Hypothalamus (tissue), 51 donors: ENCODE measurements around the gene ANKIB1.
"Not testable (repeated sequence)": the region's sequence is repeated elsewhere in the genome, so short reads cannot be mapped to it uniquely, and the experiment has no call there.

Source experiments
- DNase-seq, 51 donors: peaks; one replicate each; lab custom pipeline; 2025; lab: John Stamatoyannopoulos, UW

The ANKIB1 gene

GRCh38 chr7:92436612-92437445 lies 191.1 kb downstream of the ANKIB1 start:
- DNase-seq: no peak

DNA sequence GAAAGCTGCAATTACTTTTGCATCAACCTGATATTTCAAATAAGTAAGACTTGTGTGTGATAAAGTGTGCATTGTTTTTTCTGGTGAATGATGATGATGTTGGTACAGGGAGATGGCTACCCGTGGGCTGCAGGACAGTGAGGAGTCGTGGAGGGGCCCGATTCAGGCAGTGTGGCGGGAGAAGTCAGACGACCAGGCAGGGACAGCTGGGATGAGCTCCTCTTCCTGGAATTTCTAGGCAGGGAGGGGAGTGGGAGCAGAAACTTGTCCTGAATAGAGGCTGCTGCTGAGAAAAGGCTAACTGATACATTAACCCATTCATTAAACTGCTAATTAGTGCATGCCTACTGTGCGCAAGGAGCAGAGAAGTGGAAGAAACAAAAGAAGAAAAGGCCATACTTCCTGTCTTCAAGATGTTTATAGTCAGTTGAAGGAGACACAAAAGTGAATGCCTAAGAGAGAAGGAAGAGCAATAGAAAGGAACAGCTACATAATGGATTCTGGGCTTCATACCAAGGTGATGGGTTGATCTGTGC lies 192.2 kb downstream of the ANKIB1 start:
- no peak for DNase-seq

- DNase-seq: not testable (repeated sequence)
Measured at GRCh38 chr7:92442720-92443119, 196.9 kb downstream of the ANKIB1 start.

- DNase-seq: peak in 2 of 51 donors; percentile 32 to 41
Measured at GRCh38 chr7:92446869-92447344, 201.1 kb downstream of the ANKIB1 start.

DNA sequence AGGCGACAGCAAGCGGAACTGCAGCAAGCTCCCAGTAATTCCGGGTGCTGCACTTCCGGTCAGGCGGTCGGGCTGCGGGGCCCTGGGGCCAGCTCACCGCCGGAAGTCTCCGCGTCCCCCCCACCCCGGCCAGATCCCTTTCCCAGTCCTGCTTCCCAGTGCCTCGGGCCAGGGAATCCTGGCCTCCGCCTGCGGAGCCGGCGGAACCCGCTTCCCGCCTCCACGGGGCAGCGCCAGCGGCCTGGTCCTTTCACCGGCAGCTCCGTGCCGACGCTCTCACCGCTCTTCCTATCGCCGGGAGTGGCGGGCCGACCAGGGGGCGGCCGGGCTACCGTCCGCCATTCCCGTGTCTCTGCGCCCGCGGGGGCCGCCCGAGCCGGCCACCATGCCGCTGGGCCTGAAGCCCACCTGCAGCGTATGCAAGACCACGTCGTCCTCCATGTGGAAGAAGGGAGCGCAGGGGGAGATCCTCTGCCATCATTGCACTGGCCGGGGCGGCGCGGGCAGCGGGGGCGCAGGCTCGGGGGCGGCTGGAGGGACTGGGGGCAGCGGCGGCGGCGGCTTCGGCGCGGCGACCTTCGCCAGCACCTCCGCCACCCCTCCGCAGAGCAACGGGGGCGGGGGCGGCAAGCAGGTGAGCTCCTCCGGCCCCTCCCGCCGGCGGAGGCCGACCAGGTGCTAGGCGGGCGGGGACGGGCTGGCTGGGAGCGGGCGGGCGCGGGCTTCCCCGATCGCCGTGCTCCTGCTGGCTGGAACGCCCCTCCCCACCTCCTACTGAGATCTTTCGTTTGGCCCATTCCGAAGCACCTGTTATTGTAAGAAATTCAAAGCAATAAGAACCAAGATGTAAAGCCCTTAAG lies 201.8 kb downstream of the ANKIB1 start, which contains the start of gene GATAD1:
TSS of gene GATAD1 (plus strand) at position 138 of the 860 bp plus-strand sequence. CDS start at position 386, 248 bp downstream.
- peak; percentile 46 to 95 (median 88) for DNase-seq

GRCh38 chr7:92448205-92448747 lies 202.5 kb downstream of the ANKIB1 start:
- DNase-seq: peak in 23 of 51 donors; percentile 2 to 66 (median 23)
